HEK293 (cell line): ENCODE results near the gene TFB2M.

Experiments
- CTCF ChIA-PET: fragments of 350-600 bp; formaldehyde crosslinking; extraction: SDS; loops from one replicate; lab custom pipeline; 2021; ENCODE audit warnings: antibody characterized with exemption; lab: Yijun Ruan, JAX
- POLR2A ChIA-PET: fragments of 300-600 bp; formaldehyde crosslinking; extraction: SDS; loops from one replicate; lab custom pipeline; 2020; ENCODE audit warnings: antibody characterized with exemption, inconsistent platforms; lab: Yijun Ruan, JAX
- H3K27ac ChIP-seq: fragments of 200-500 bp; sonication (Bioruptor generic); 2 replicates; pipeline ENCODE4 v1.5.1; 2014; ENCODE audit warnings: low read depth, low read length, control low read depth, inconsistent platforms; ENCODE audit errors: extremely low read depth
- H3K36me3 ChIP-seq, 2 experiments: fragments of 200-500 bp in 1 of 2; sonication (Bioruptor generic) in 1 of 2; 1 replicate in 1 of 2; 2 replicates in 1 of 2; pipeline ENCODE4 v1.5.1; 2014 to 2017; ENCODE audit warnings: inconsistent platforms in 2 of 2, low read length in 2 of 2; ENCODE audit not compliant: control insufficient read depth in 2 of 2, insufficient read depth in 1 of 2
- H3K4me1 ChIP-seq: fragments of 200-500 bp; sonication (Bioruptor generic); 2 replicates; pipeline ENCODE4 v1.5.1; 2014; ENCODE audit warnings: mild to moderate bottlenecking, low read length, inconsistent platforms; ENCODE audit not compliant: control insufficient read depth, insufficient read depth
- H3K4me3 ChIP-seq: 2 replicates; pipeline ENCODE4 v1.5.1; 2011; ENCODE audit warnings: low read depth, mild to moderate bottlenecking, control low read depth, low read length, moderate library complexity
- H3K9me3 ChIP-seq: fragments of 200-500 bp; sonication (Bioruptor generic); 2 replicates; pipeline ENCODE4 v1.5.1; 2014; ENCODE audit warnings: low read depth, low read length, inconsistent platforms; ENCODE audit not compliant: control insufficient read depth, insufficient read depth
- BCL11A ChIP-seq: fragments of 450-650 bp; formaldehyde crosslinking; IDR thresholded peaks from 2 replicates; pipeline ENCODE4 v1.5.1; 2016; ENCODE audit warnings: low read depth, missing biosample characterization, missing genetic modification characterization
- KLF10 ChIP-seq: fragments of 450-650 bp; IDR thresholded peaks from 2 replicates; pipeline ENCODE4 v1.5.1; 2018; ENCODE audit warnings: missing biosample characterization, mild to moderate bottlenecking, missing genetic modification characterization
- SCRT1 ChIP-seq: fragments of 450-650 bp; formaldehyde crosslinking; IDR thresholded peaks from 2 replicates; pipeline ENCODE4 v1.5.1; 2016; ENCODE audit warnings: missing biosample characterization, missing genetic modification characterization, borderline replicate concordance
- WT1 ChIP-seq: fragments of 450-650 bp; formaldehyde crosslinking; IDR thresholded peaks from 2 replicates; pipeline ENCODE4 v1.5.1; 2016; ENCODE audit warnings: missing biosample characterization, missing genetic modification characterization
- ZFHX2 ChIP-seq: fragments of 450-650 bp; formaldehyde crosslinking; conservative IDR thresholded peaks from 2 replicates; pipeline ENCODE4 v1.5.1; 2016; ENCODE audit warnings: missing biosample characterization, missing genetic modification characterization
- ZIC2 ChIP-seq: fragments of 450-650 bp; formaldehyde crosslinking; IDR thresholded peaks from 2 replicates; pipeline ENCODE4 v1.5.1; 2016; ENCODE audit warnings: missing biosample characterization, missing genetic modification characterization
- ZNF211 ChIP-seq: fragments of 450-650 bp; formaldehyde crosslinking; IDR thresholded peaks from 2 replicates; pipeline ENCODE4 v1.5.1; 2016; ENCODE audit warnings: low read depth, missing biosample characterization, missing genetic modification characterization
- ZNF214 ChIP-seq: fragments of 450-650 bp; formaldehyde crosslinking; IDR thresholded peaks from 2 replicates; pipeline ENCODE4 v1.5.1; 2017; ENCODE audit warnings: missing biosample characterization, mild to moderate bottlenecking, missing genetic modification characterization, borderline replicate concordance
- ZNF514 ChIP-seq: fragments of 450-650 bp; formaldehyde crosslinking; IDR thresholded peaks from 2 replicates; pipeline ENCODE4 v1.5.1; 2016; ENCODE audit warnings: missing biosample characterization, missing genetic modification characterization
- ZNF544 ChIP-seq: fragments of 450-650 bp; formaldehyde crosslinking; IDR thresholded peaks from 2 replicates; pipeline ENCODE4 v1.5.0; 2017; ENCODE audit warnings: missing biosample characterization, missing genetic modification characterization
- ZNF558 ChIP-seq: fragments of 450-650 bp; formaldehyde crosslinking; IDR thresholded peaks from 2 replicates; pipeline ENCODE4 v1.5.1; 2016; ENCODE audit warnings: missing biosample characterization, missing genetic modification characterization
- ZNF623 ChIP-seq: fragments of 450-650 bp; formaldehyde crosslinking; IDR thresholded peaks from 2 replicates; pipeline ENCODE4 v1.5.1; 2016; ENCODE audit warnings: missing biosample characterization, missing genetic modification characterization
- ZNF626 ChIP-seq: fragments of 450-650 bp; sonication (Bioruptor Pico); formaldehyde crosslinking; IDR thresholded peaks from 2 replicates; pipeline ENCODE4 v1.5.1; 2018; ENCODE audit warnings: missing biosample characterization, missing genetic modification characterization, inconsistent platforms
- ZNF654 ChIP-seq: fragments of 450-650 bp; formaldehyde crosslinking; IDR thresholded peaks from 2 replicates; pipeline ENCODE4 v1.5.1; 2016; ENCODE audit warnings: low read depth, missing biosample characterization, missing genetic modification characterization
- ZNF660 ChIP-seq: fragments of 450-650 bp; IDR thresholded peaks from 2 replicates; pipeline ENCODE4 v1.5.1; 2018; ENCODE audit warnings: missing biosample characterization, mild to moderate bottlenecking, missing genetic modification characterization
- ZNF701 ChIP-seq: fragments of 450-650 bp; formaldehyde crosslinking; IDR thresholded peaks from 2 replicates; pipeline ENCODE4 v1.5.1; 2016; ENCODE audit warnings: missing biosample characterization, missing genetic modification characterization
- ZSCAN16 ChIP-seq: fragments of 450-650 bp; formaldehyde crosslinking; IDR thresholded peaks from 2 replicates; pipeline ENCODE4 v1.5.1; 2016; ENCODE audit warnings: missing biosample characterization, missing genetic modification characterization
- TF ChIP-seq, protein P1 (sequence below): fragments of 450-650 bp; formaldehyde crosslinking; IDR thresholded peaks from 2 replicates; pipeline ENCODE4 v1.5.1; 2017; ENCODE audit warnings: missing biosample characterization, mild to moderate bottlenecking, missing genetic modification characterization, moderate library complexity
- TF ChIP-seq, protein P2 (sequence below): fragments of 450-650 bp; formaldehyde crosslinking; IDR thresholded peaks from 2 replicates; pipeline ENCODE4 v1.5.1; 2017; ENCODE audit warnings: missing biosample characterization, missing genetic modification characterization
- TF ChIP-seq, protein P3 (sequence below): fragments of 450-650 bp; formaldehyde crosslinking; IDR thresholded peaks from 2 replicates; pipeline ENCODE4 v1.5.1; 2016; ENCODE audit warnings: missing biosample characterization, missing genetic modification characterization
- TF ChIP-seq, protein P4 (sequence below): fragments of 450-650 bp; formaldehyde crosslinking; IDR thresholded peaks from 2 replicates; pipeline ENCODE4 v1.5.1; 2016; ENCODE audit warnings: missing biosample characterization, missing genetic modification characterization, borderline replicate concordance

The TFB2M gene

DNA sequence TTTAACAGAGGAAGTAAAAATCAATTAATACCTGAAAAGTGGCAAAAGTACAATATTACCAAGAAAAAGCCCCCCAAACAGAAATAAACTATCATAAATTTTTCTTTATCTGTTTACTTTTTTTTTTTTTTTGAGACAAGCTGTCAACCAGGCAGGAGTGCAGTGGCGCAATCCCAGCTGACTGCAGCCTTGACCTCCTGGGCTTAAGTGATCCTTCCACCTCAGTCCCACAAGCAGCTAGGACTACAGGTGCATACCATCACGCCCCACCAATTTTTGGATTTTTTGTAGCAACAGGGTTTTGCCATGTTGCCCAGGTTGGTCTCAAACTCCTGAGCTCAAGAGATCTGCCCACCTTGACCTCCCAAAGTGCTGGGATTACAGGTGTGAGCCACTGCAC, 8.0 kb downstream of the TFB2M start:
- CTCF ChIA-PET, result no interaction called here
- Histone ChIP-seq H3K4me1 (no peaks in the 10 kb centered on the region), H3K4me3 (no peak overlapping the region), H3K27ac (no peak overlapping the region), H3K36me3 (peaks cover 0 to 41% of the 10 kb centered on the region in 2 experiments; a peak in 2 of 3 replicates)
- TF ChIP-seq ZNF544 (tag by site-specific recombination) (no peak), ZFHX2 (tag by site-specific recombination) (no peak), ZNF654 (tag by site-specific recombination) (no peak), KLF10 (tag by site-specific recombination) (no peak), WT1 (tag by site-specific recombination) (no peak), ZNF623 (no peak), ZNF660 (tag by site-specific recombination) (no peak), ZNF626 (tag by site-specific recombination) (no peak), ZNF701 (tag by site-specific recombination) (no peak), ZNF214 (no peak), SCRT1 (tag by site-specific recombination) (no peak), ZIC2 (tag by site-specific recombination) (no peak), ZNF514 (no peak), ZNF558 (tag by site-specific recombination) (no peak), ZSCAN16 (no peak)
- TF ChIP-seq, protein P1, sequence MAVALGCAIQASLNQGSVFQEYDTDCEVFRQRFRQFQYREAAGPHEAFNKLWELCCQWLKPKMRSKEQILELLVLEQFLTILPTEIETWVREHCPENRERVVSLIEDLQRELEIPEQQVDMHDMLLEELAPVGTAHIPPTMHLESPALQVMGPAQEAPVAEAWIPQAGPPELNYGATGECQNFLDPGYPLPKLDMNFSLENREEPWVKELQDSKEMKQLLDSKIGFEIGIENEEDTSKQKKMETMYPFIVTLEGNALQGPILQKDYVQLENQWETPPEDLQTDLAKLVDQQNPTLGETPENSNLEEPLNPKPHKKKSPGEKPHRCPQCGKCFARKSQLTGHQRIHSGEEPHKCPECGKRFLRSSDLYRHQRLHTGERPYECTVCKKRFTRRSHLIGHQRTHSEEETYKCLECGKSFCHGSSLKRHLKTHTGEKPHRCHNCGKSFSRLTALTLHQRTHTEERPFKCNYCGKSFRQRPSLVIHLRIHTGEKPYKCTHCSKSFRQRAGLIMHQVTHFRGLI (tag by site-specific recombination), result no peak
- TF ChIP-seq, protein P2, sequence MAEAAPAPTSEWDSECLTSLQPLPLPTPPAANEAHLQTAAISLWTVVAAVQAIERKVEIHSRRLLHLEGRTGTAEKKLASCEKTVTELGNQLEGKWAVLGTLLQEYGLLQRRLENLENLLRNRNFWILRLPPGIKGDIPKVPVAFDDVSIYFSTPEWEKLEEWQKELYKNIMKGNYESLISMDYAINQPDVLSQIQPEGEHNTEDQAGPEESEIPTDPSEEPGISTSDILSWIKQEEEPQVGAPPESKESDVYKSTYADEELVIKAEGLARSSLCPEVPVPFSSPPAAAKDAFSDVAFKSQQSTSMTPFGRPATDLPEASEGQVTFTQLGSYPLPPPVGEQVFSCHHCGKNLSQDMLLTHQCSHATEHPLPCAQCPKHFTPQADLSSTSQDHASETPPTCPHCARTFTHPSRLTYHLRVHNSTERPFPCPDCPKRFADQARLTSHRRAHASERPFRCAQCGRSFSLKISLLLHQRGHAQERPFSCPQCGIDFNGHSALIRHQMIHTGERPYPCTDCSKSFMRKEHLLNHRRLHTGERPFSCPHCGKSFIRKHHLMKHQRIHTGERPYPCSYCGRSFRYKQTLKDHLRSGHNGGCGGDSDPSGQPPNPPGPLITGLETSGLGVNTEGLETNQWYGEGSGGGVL (tag by site-specific recombination), result no peak
- TF ChIP-seq, protein P3, sequence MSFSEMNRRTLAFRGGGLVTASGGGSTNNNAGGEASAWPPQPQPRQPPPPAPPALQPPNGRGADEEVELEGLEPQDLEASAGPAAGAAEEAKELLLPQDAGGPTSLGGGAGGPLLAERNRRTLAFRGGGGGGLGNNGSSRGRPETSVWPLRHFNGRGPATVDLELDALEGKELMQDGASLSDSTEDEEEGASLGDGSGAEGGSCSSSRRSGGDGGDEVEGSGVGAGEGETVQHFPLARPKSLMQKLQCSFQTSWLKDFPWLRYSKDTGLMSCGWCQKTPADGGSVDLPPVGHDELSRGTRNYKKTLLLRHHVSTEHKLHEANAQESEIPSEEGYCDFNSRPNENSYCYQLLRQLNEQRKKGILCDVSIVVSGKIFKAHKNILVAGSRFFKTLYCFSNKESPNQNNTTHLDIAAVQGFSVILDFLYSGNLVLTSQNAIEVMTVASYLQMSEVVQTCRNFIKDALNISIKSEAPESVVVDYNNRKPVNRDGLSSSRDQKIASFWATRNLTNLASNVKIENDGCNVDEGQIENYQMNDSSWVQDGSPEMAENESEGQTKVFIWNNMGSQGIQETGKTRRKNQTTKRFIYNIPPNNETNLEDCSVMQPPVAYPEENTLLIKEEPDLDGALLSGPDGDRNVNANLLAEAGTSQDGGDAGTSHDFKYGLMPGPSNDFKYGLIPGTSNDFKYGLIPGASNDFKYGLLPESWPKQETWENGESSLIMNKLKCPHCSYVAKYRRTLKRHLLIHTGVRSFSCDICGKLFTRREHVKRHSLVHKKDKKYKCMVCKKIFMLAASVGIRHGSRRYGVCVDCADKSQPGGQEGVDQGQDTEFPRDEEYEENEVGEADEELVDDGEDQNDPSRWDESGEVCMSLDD (tag by site-specific recombination), result no peak
- TF ChIP-seq, all 188 proteins: peak for 0
- POLR2A ChIA-PET, result no interaction called here
- H3K9me3 ChIP-seq, result no peaks in the 10 kb centered on the region

DNA sequence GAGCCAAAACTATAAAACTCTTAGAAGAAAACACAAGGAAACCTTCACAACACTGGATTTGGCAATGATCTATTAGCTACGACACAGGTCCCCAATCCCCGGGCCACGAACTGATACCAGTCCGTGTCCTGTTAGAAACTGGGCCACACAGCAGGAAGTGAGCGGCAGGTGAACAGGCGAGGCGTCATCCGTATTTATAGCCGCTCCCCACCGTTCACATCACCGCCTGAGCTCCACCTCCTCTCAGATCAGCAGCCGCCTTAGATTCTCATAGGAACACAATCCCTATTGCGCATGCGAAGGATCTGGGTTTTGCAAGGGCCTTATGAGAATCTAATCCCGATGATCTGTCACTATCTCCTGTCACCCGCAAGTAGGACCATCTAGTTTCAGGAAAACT, 11.9 kb downstream of the TFB2M start:
- TF ChIP-seq, protein P4, sequence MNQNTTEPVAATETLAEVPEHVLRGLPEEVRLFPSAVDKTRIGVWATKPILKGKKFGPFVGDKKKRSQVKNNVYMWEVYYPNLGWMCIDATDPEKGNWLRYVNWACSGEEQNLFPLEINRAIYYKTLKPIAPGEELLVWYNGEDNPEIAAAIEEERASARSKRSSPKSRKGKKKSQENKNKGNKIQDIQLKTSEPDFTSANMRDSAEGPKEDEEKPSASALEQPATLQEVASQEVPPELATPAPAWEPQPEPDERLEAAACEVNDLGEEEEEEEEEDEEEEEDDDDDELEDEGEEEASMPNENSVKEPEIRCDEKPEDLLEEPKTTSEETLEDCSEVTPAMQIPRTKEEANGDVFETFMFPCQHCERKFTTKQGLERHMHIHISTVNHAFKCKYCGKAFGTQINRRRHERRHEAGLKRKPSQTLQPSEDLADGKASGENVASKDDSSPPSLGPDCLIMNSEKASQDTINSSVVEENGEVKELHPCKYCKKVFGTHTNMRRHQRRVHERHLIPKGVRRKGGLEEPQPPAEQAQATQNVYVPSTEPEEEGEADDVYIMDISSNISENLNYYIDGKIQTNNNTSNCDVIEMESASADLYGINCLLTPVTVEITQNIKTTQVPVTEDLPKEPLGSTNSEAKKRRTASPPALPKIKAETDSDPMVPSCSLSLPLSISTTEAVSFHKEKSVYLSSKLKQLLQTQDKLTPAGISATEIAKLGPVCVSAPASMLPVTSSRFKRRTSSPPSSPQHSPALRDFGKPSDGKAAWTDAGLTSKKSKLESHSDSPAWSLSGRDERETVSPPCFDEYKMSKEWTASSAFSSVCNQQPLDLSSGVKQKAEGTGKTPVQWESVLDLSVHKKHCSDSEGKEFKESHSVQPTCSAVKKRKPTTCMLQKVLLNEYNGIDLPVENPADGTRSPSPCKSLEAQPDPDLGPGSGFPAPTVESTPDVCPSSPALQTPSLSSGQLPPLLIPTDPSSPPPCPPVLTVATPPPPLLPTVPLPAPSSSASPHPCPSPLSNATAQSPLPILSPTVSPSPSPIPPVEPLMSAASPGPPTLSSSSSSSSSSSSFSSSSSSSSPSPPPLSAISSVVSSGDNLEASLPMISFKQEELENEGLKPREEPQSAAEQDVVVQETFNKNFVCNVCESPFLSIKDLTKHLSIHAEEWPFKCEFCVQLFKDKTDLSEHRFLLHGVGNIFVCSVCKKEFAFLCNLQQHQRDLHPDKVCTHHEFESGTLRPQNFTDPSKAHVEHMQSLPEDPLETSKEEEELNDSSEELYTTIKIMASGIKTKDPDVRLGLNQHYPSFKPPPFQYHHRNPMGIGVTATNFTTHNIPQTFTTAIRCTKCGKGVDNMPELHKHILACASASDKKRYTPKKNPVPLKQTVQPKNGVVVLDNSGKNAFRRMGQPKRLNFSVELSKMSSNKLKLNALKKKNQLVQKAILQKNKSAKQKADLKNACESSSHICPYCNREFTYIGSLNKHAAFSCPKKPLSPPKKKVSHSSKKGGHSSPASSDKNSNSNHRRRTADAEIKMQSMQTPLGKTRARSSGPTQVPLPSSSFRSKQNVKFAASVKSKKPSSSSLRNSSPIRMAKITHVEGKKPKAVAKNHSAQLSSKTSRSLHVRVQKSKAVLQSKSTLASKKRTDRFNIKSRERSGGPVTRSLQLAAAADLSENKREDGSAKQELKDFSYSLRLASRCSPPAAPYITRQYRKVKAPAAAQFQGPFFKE, result no peak
- TF ChIP-seq ZNF211 (no peak), BCL11A (no peak)
- POLR2A ChIA-PET, result no interaction called here
- H3K36me3 ChIP-seq, result peaks cover 0 to 52% of the 10 kb centered on the region in 2 experiments; a peak in 2 of 3 replicates
- no peak overlapping the region for H3K27ac ChIP-seq
- CTCF ChIA-PET, result interaction anchor here (0.7 to 1.0 kb wide), 2 partner anchors 57 to 1151 kb away, joined by 3 read pairs; no protein-coding TSS in a partner anchor
- no peaks in the 10 kb centered on the region for H3K4me1 ChIP-seq
- H3K9me3 ChIP-seq, result no peaks in the 10 kb centered on the region
- H3K4me3 ChIP-seq, result no peak overlapping the region
